GM20000 (cell line): ENCODE data around the gene CUL5.

ENCODE experiments used
- DNase-seq: peaks from one replicate; pipeline ENCODE4 v3.0.0; 2012; ENCODE audit warnings: low spot score
- CTCF ChIP-seq: IDR thresholded peaks from 2 replicates; pipeline ENCODE4 v1.5.1; 2012; ENCODE audit warnings: mild to moderate bottlenecking, control low read depth; ENCODE audit errors: extremely low read depth, missing control alignments

CUL5 gene

GRCh38 chr11:108085672-108086071 is 77.0 kb downstream of the CUL5 start:
- TF ChIP-seq CTCF: no peak
- DNase-seq: no peak

- no peak for DNase-seq
- no peak for TF ChIP-seq CTCF
These were observed 83.4 kb downstream of the CUL5 start for GRCh38 chr11:108092134-108092533.

- TF ChIP-seq CTCF: no peak
- DNase-seq: no peak
These were observed 84.6 kb downstream of the CUL5 start for GRCh38 chr11:108093128-108093904.

GRCh38 chr11:108097179-108097578 is 88.5 kb downstream of the CUL5 start:
- no peak for DNase-seq
- TF ChIP-seq CTCF: no peak

- no peak for DNase-seq
- TF ChIP-seq CTCF: no peak
These were observed 92.5 kb downstream of the CUL5 start for GRCh38 chr11:108101090-108101775.

GRCh38 chr11:108111126-108111525 is 102.4 kb downstream of the CUL5 start:
- DNase-seq: no peak

More at GRCh38 chr11:108111126-108111525, 102.4 kb downstream of the CUL5 start:
- no peak for TF ChIP-seq CTCF
